ENCODE data around the gene MEIS2.

GRCh38 chr15:36921484-36922091 lies 178.8 kb downstream of the MEIS2 start:
- TF ChIP-seq CTCF (IDR thresholded peaks at IDR 0.05; ENCODE audit: borderline replicate concordance, extremely low read depth, low read length, poor library complexity, severe bottlenecking) (no peak), EZH2 (IDR thresholded peaks at IDR 0.05; ENCODE audit: borderline replicate concordance, low read depth, low read length, severe bottlenecking) (no peak)

Data from DND-41 (cell line).